RWPE2 (cell line): ENCODE results near the gene IGSF9B.

ENCODE experiments used
- ATAC-seq: fragments of 200-7000 bp; cut with Tn5 transposase; 3 replicates; pipeline ENCODE4 v1.9.1; 2021; ENCODE audit warnings: low read depth
- DNase-seq: peaks from one replicate; pipeline ENCODE4 v3.0.0-alpha.2; 2020; ENCODE audit warnings: low spot score
- H3K27ac ChIP-seq: fragments of 450-650 bp; 2 replicates; pipeline ENCODE4 v1.5.1; 2017; ENCODE audit warnings: mild to moderate bottlenecking; ENCODE audit not compliant: poor library complexity, severe bottlenecking
- H3K27me3 ChIP-seq: fragments of 250-450 bp; sonication (Bioruptor Pico); 2 replicates; pipeline ENCODE4 v1.5.1; 2021; ENCODE audit warnings: mild to moderate bottlenecking, moderate library complexity; ENCODE audit not compliant: insufficient read depth, poor library complexity, severe bottlenecking
- H3K36me3 ChIP-seq: fragments of 250-450 bp; sonication (Bioruptor Pico); 2 replicates; pipeline ENCODE4 v1.5.1; 2020; ENCODE audit warnings: low read depth, mild to moderate bottlenecking, moderate library complexity
- H3K4me1 ChIP-seq: fragments of 250-450 bp; sonication (Bioruptor Pico); 2 replicates; pipeline ENCODE4 v1.5.1; 2021; ENCODE audit warnings: mild to moderate bottlenecking, moderate library complexity; ENCODE audit not compliant: insufficient read depth, poor library complexity, severe bottlenecking
- H3K4me3 ChIP-seq: fragments of 250-450 bp; sonication (Bioruptor Pico); 2 replicates; pipeline ENCODE4 v1.5.1; 2021; ENCODE audit warnings: mild to moderate bottlenecking, moderate library complexity; ENCODE audit not compliant: severe bottlenecking
- H3K9me3 ChIP-seq: fragments of 250-450 bp; sonication (Bioruptor Pico); 2 replicates; pipeline ENCODE4 v1.5.1; 2021; ENCODE audit warnings: mild to moderate bottlenecking, moderate library complexity; ENCODE audit not compliant: severe bottlenecking
- CTCF ChIP-seq: fragments of 450-650 bp; IDR thresholded peaks from one replicate; pipeline ENCODE4 v1.5.1; 2017; ENCODE audit warnings: mild to moderate bottlenecking, moderate library complexity; ENCODE audit not compliant: poor library complexity, severe bottlenecking

IGSF9B gene

GRCh38 chr11:133949129-133949528 lies 7.6 kb downstream of the IGSF9B start:
- Histone ChIP-seq H3K4me3 (no peak overlapping the region), H3K27me3 (peaks cover 1% of the 10 kb centered on the region), H3K9me3 (no peaks in the 10 kb centered on the region), H3K27ac (no peak overlapping the region), H3K36me3 (no peaks in the 10 kb centered on the region), H3K4me1 (no peaks in the 10 kb centered on the region)
- no peak for DNase-seq
- no peak for TF ChIP-seq CTCF
- no peak for ATAC-seq

GRCh38 chr11:133948711-133949110 lies 8.1 kb downstream of the IGSF9B start:
- H3K4me3 ChIP-seq = no peak overlapping the region

GRCh38 chr11:133947321-133947756 lies 9.4 kb downstream of the IGSF9B start:
- Histone ChIP-seq H3K36me3 (no peaks in the 10 kb centered on the region), H3K4me3 (no peak overlapping the region), H3K9me3 (no peaks in the 10 kb centered on the region), H3K27me3 (no peaks in the 10 kb centered on the region), H3K27ac (no peak overlapping the region), H3K4me1 (no peaks in the 10 kb centered on the region)
- DNase-seq (no peak), ATAC-seq (peak; percentile 82)
- peak; percentile 45 for TF ChIP-seq CTCF

More at GRCh38 chr11:133948711-133949110, 8.1 kb downstream of the IGSF9B start:
- Histone ChIP-seq H3K9me3 (no peaks in the 10 kb centered on the region), H3K36me3 (no peaks in the 10 kb centered on the region), H3K27me3 (no peaks in the 10 kb centered on the region), H3K4me1 (no peaks in the 10 kb centered on the region), H3K27ac (no peak overlapping the region)
- DNase-seq (no peak), ATAC-seq (no peak)
- TF ChIP-seq CTCF = no peak

GRCh38 chr11:133946541-133947318 lies 10.0 kb downstream of the IGSF9B start:
- DNase-seq (no peak), ATAC-seq (peak; percentile 3; the same call in 2 of the 3 replicates)
- H3K9me3 ChIP-seq = no peaks in the 10 kb centered on the region
- no peak overlapping the region for H3K4me3 ChIP-seq
- H3K4me1 ChIP-seq = no peaks in the 10 kb centered on the region
- TF ChIP-seq CTCF = no peak
- H3K27ac ChIP-seq = no peak overlapping the region
- no peaks in the 10 kb centered on the region for H3K36me3 ChIP-seq
- H3K27me3 ChIP-seq = no peaks in the 10 kb centered on the region

- ATAC-seq = no peak
- Histone ChIP-seq H3K36me3 (no peaks in the 10 kb centered on the region), H3K4me1 (no peaks in the 10 kb centered on the region), H3K27me3 (no peaks in the 10 kb centered on the region), H3K9me3 (no peaks in the 10 kb centered on the region), H3K27ac (no peak overlapping the region), H3K4me3 (no peak overlapping the region)
- no peak for DNase-seq
- TF ChIP-seq CTCF = no peak
Measured at GRCh38 chr11:133946051-133946450, 10.7 kb downstream of the IGSF9B start.
